CD8-positive, alpha-beta memory T cell (primary cell): ENCODE measurements around the gene GFPT2. TPM values are rescaled to one million over a fixed set of nuclear protein-coding genes. Genes with fewer than 3 reads are reported as not detected.
"Not testable (repeated sequence)": the region's sequence is repeated elsewhere in the genome, so short reads cannot be mapped to it uniquely, and the experiment has no call there.

ENCODE experiments used
- CTCF ChIA-PET: fragments of 350-600 bp; sonication (Branson Sonifier 250); formaldehyde crosslinking; loops from one replicate; lab custom pipeline; 2021; ENCODE audit warnings: antibody characterized with exemption; lab: Charles Lee
- POLR2A ChIA-PET: fragments of 350-600 bp; sonication (Branson Sonifier 250); formaldehyde crosslinking; loops from one replicate; lab custom pipeline; 2021; ENCODE audit warnings: antibody characterized with exemption; lab: Charles Lee
- DNase-seq, 5 donors: peaks; one replicate each; pipeline versions ENCODE4 v3.0.0 to v3.0.0-alpha.2; 2020 to 2022; ENCODE audit warnings: mixed read lengths in 1 of 5
- H3K27ac ChIP-seq: one replicate; pipeline ENCODE4 v1.7.0; 2013; ENCODE audit warnings: low read depth, mild to moderate bottlenecking, low read length, moderate library complexity
- H3K27me3 ChIP-seq: 2 replicates; pipeline ENCODE4 v1.7.0; 2013; ENCODE audit warnings: low read length, mild to moderate bottlenecking; ENCODE audit not compliant: insufficient read depth, poor library complexity, severe bottlenecking
- H3K36me3 ChIP-seq: 2 replicates; pipeline ENCODE4 v1.7.0; 2013; ENCODE audit warnings: mild to moderate bottlenecking, low read length, moderate library complexity; ENCODE audit not compliant: insufficient read depth
- H3K4me1 ChIP-seq: 2 replicates; pipeline ENCODE4 v1.7.0; 2013; ENCODE audit warnings: mild to moderate bottlenecking, low read length, moderate library complexity; ENCODE audit not compliant: insufficient read depth
- H3K4me3 ChIP-seq: 2 replicates; pipeline ENCODE4 v1.7.0; 2013; ENCODE audit warnings: mild to moderate bottlenecking, low read length
- H3K9me3 ChIP-seq: 2 replicates; pipeline ENCODE4 v1.7.0; 2013; ENCODE audit warnings: mild to moderate bottlenecking, low read length
- H3K27ac Mint-ChIP-seq, 8 donors: one replicate each; pipeline ENCODE4 v1.8.0; 2020 to 2021; ENCODE audit warnings: mixed read lengths in 8 of 8, mild to moderate bottlenecking in 6 of 8, inconsistent platforms in 3 of 8, moderate library complexity in 3 of 8
- H3K27me3 Mint-ChIP-seq, 2 donors: one replicate each; pipeline ENCODE4 v1.8.0; 2020 to 2021; ENCODE audit warnings: mixed read lengths in 2 of 2, mild to moderate bottlenecking in 1 of 2, moderate library complexity in 1 of 2
- H3K36me3 Mint-ChIP-seq, 3 donors: one replicate each; pipeline ENCODE4 v1.8.0; 2020 to 2021; ENCODE audit warnings: mixed read lengths in 3 of 3, inconsistent platforms in 1 of 3, mild to moderate bottlenecking in 1 of 3
- H3K4me1 Mint-ChIP-seq, 3 donors: one replicate each; pipeline ENCODE4 v1.8.0; 2020 to 2021; ENCODE audit warnings: mixed read lengths in 3 of 3, inconsistent platforms in 1 of 3, mild to moderate bottlenecking in 1 of 3
- H3K4me3 Mint-ChIP-seq, 7 donors: one replicate each; pipeline ENCODE4 v1.8.0; 2020 to 2021; ENCODE audit warnings: mixed read lengths in 7 of 7, mild to moderate bottlenecking in 6 of 7, moderate library complexity in 4 of 7, inconsistent platforms in 2 of 7
- H3K9me3 Mint-ChIP-seq, 5 donors: one replicate each; pipeline ENCODE4 v1.8.0; 2020 to 2022; ENCODE audit warnings: mixed read lengths in 5 of 5, mild to moderate bottlenecking in 3 of 5, moderate library complexity in 2 of 5, inconsistent platforms in 1 of 5
- polyA plus RNA-seq: library from polyadenylated mRNA; unstranded; fragments of 300-500 nt; fragmentation: Illumina TruSeq; gene quantifications from one replicate; pipeline ENCODE4 v1.2.3, GENCODE V29; 2021
- total RNA-seq, 2 experiments: library from RNA; stranded (reverse); gene quantifications; one replicate each; pipeline ENCODE4 v1.2.3, GENCODE V29; 2021

Gene GFPT2
- total and polyA plus RNA-seq, 3 experiments from 2014 or later: 0.41 to 1.9 (median 1.7) TPM

DNA sequence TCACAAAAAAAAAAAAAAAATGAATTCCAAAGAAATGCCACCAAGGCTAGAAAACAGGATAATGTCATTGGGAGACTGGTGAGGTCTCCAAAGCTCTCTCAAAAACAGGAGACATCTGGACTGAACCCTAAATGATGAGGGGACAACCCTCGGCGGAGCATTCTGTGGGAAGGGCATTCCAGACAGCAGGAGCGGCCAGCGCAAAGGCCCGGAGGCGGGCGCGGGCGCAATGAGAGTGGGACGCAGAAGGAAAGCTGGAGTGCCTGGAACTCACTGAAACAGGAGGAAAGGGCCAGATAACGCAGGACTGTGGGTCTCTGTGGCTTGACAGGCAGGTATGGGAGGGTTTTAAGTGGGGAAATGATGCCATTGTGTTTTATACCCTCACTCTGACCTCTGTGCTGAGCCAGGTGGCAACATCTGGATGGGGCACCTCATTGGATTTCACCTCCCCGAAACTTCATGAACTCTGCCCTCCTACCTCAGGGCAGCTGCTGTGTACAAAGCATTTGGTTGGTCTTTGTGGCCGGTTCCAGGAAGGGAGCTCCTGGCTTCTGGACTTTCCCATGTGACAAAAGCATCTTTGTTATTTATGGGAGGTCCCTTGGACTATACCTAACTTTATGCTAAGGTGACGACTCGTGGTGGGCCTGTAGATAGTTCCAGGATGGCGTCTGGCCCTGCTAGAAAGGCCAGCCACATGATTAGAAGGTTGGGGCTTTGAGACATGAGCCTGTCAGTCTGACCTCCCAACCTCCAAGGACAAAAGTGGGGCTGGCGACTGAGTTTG, 49.7 kb downstream of the GFPT2 start:
- Mint-ChIP-seq H3K27ac (no peak overlapping the region), H3K4me3 (no peak overlapping the region), H3K9me3 (no peaks in the 10 kb centered on the region), H3K36me3 (no peaks in the 10 kb centered on the region), H3K27me3 (peaks cover 3 to 8% of the 10 kb centered on the region in 2 donors), H3K4me1 (no peaks in the 10 kb centered on the region)
- H3K9me3 ChIP-seq: no peaks in the 10 kb centered on the region
- H3K4me3 ChIP-seq: no peak overlapping the region
- H3K4me1 ChIP-seq: no peaks in the 10 kb centered on the region
- H3K27ac ChIP-seq: no peak overlapping the region
- ChIA-PET POLR2A (no interaction called here), CTCF (interaction anchor here (1.7 to 4.5 kb wide), 3 partner anchors 10 to 25 kb away, joined by 5 to 30 read pairs (median 8); no protein-coding TSS in a partner anchor)
- H3K27me3 ChIP-seq: no peaks in the 10 kb centered on the region
- DNase-seq: no peak
- H3K36me3 ChIP-seq: no peaks in the 10 kb centered on the region

DNA sequence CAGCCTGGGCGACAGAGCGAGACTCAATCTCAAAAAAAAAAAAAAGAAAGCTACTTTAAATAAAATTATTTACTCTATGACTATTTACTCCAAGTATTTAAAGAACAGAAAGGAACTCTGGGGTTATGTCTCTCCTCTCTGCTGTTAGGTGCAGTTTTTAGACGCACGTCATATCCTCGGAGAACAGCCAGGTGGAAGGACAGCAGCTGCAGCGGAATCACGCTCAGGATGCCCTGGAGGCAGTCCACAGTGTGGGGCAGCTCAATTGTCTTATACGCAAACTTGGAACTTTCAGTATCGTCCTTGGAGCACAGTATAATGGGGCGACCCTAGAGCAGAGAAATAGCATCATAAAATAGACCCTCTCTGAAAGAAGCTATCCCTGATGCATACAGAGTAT, 50.9 kb downstream of the GFPT2 start:
- no peaks in the 10 kb centered on the region for H3K9me3 ChIP-seq
- ChIA-PET CTCF (interaction anchor here (1.5 kb wide), 1 partner anchor 27 kb away, joined by 4 read pairs; no protein-coding TSS in a partner anchor), POLR2A (interaction anchor here (0.6 kb wide), 1 partner anchor 516 kb away, joined by 3 read pairs; no protein-coding TSS in a partner anchor)
- H3K4me3 ChIP-seq: no peak overlapping the region
- H3K27me3 Mint-ChIP-seq: peaks cover 3 to 8% of the 10 kb centered on the region in 2 donors
- H3K36me3 ChIP-seq: no peaks in the 10 kb centered on the region
- H3K27ac ChIP-seq: no peak overlapping the region
- H3K4me1 Mint-ChIP-seq: no peaks in the 10 kb centered on the region
- H3K27ac Mint-ChIP-seq: peak overlapping the region in 1 of 8 donors; percentile 71
- H3K27me3 ChIP-seq: no peaks in the 10 kb centered on the region
- no peaks in the 10 kb centered on the region for H3K4me1 ChIP-seq
- DNase-seq: no peak
- no peak overlapping the region for H3K4me3 Mint-ChIP-seq
- no peaks in the 10 kb centered on the region for H3K9me3 Mint-ChIP-seq
- no peaks in the 10 kb centered on the region for H3K36me3 Mint-ChIP-seq

DNA sequence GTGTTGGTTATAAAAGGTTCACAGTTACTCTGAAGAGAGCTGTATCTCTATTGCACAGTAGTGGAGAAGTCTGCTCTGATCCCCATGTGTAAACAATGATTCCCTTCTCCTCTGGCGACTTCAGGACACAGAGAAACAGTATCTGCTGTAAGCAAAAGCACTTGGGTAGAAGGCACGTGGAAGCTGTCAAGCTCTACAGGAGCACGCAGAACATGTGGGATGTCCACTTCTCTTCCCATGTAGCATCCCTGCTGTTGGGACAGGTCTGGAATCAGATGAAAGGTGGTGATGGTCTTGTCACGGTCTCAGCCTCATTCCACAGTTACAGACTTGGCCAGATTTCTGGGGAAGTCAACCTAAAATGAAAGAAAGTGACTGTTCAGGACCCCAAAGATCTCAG, 51.9 kb downstream of the GFPT2 start:
- no peak overlapping the region for H3K27ac ChIP-seq
- ChIA-PET POLR2A (no interaction called here), CTCF (interaction anchor here (1.5 to 2.2 kb wide), 2 partner anchors 14 to 28 kb away, joined by 4 to 10 read pairs; no protein-coding TSS in a partner anchor)
- Mint-ChIP-seq H3K4me3 (no peak overlapping the region), H3K27ac (peak overlapping the region in 1 of 8 donors; percentile 23), H3K4me1 (peaks cover 0 to 8% (median 5%) of the 10 kb centered on the region in 3 donors), H3K36me3 (no peaks in the 10 kb centered on the region), H3K9me3 (no peaks in the 10 kb centered on the region), H3K27me3 (peaks cover 3 to 8% of the 10 kb centered on the region in 2 donors)
- no peaks in the 10 kb centered on the region for H3K4me1 ChIP-seq
- no peak for DNase-seq
- no peaks in the 10 kb centered on the region for H3K27me3 ChIP-seq
- no peak overlapping the region for H3K4me3 ChIP-seq
- H3K9me3 ChIP-seq: no peaks in the 10 kb centered on the region
- no peaks in the 10 kb centered on the region for H3K36me3 ChIP-seq

DNA sequence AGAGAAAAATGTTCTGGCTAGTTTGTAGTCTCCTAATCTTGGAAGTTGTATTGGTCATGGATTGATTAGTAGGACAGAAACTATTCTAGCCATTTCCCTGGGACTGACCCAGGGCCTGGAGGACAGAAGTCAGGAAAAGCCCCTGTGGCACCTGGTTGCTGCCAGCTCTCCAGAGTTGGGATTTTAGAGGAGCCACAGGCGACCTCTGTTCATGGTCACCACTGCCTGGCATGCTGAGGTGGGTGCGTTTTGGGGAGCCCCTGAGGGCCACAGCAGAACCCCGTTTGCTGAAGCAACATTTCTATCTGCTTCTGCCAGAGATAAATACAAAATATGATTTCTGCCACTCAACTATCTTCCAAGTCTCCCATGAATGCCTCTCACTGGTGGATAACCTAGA, 53.6 kb downstream of the GFPT2 start:
- Mint-ChIP-seq H3K9me3 (no peaks in the 10 kb centered on the region), H3K4me1 (peaks cover 0 to 18% (median 11%) of the 10 kb centered on the region in 3 donors), H3K27ac (peak overlapping the region in 1 of 8 donors; percentile 36), H3K27me3 (peaks cover 2 to 8% of the 10 kb centered on the region in 2 donors), H3K36me3 (no peaks in the 10 kb centered on the region), H3K4me3 (no peak overlapping the region)
- no peak overlapping the region for H3K27ac ChIP-seq
- no peak overlapping the region for H3K4me3 ChIP-seq
- CTCF ChIA-PET: interaction anchor here (2.2 kb wide), 1 partner anchor 16 kb away, joined by 10 read pairs; no protein-coding TSS in a partner anchor
- H3K9me3 ChIP-seq: no peaks in the 10 kb centered on the region
- no peaks in the 10 kb centered on the region for H3K27me3 ChIP-seq
- POLR2A ChIA-PET: no interaction called here
- no peaks in the 10 kb centered on the region for H3K4me1 ChIP-seq
- no peaks in the 10 kb centered on the region for H3K36me3 ChIP-seq
- DNase-seq: no peak

DNA sequence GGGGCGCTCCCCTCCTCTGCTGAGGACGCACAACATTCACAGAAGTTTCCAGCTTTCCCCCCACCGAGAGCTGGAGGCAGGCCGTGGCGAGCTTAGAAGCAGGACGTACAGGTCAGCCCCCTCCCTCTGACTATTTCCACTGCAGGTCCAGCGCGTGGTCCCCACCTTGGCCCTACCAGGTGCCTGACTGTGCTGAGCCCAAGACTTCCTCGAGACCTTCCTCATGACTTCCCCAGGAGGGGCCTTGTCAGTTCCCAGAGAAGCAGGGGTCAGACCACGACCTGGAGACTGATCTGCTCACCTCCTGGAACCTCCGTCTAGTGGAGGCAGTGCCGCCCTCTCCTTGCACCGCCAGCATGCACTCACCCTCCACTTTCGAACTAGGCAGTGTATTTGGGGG, 54.1 kb downstream of the GFPT2 start:
- H3K9me3 ChIP-seq, H3K4me3 ChIP-seq, H3K36me3 Mint-ChIP-seq, H3K36me3 ChIP-seq, DNase-seq, POLR2A ChIA-PET, H3K9me3 Mint-ChIP-seq, H3K4me3 Mint-ChIP-seq, H3K27me3 ChIP-seq, H3K4me1 ChIP-seq, H3K27me3 Mint-ChIP-seq, H3K27ac ChIP-seq, CTCF ChIA-PET: not testable (repeated sequence)
- Mint-ChIP-seq H3K4me1 (peaks cover 0 to 23% (median 11%) of the 10 kb centered on the region in 3 donors), H3K27ac (peak overlapping the region in 1 of 8 donors; percentile 36)

DNA sequence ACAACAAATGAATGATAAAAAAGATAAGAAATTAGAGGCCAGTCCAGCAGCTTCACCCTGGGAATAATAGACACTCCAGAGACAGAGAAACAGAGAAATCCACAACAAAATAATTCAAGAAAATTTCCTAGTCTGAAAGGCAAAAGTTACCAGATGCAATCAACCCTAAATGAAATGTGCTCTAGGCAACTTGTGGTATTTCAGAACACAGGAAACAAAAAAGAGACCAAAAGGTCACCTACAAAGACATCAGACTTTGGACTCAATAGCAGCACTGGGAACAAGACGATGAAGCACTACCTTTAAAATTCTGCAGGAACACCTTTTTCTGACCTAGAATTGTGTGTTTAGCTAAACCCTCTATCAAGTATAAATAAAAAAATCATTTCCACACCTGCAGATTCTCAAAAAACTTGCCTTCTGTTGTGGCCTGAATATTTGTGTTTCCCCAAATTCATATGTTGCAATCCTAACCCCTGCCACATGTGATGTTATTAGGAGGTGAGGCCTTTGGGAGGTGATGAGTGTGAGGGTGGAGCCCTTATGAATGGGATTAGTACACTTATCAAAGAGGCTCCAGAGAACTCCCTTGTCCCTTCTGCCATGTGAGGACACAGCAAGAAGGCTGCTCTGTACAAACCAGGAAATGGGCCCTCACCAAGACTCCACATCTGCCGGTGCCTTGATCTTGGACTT, 55.4 kb downstream of the GFPT2 start:
- Mint-ChIP-seq H3K4me1 (peaks cover 11 to 36% (median 24%) of the 10 kb centered on the region in 3 donors), H3K27me3 (peaks cover 3 to 8% of the 10 kb centered on the region in 2 donors), H3K36me3 (peaks cover 0 to 3% (median 1%) of the 10 kb centered on the region in 3 donors), H3K27ac (peak overlapping the region in 2 of 8 donors; percentile 11 to 46), H3K9me3 (no peaks in the 10 kb centered on the region), H3K4me3 (peak overlapping the region in 1 of 7 donors; percentile 44)
- H3K27me3 ChIP-seq: no peaks in the 10 kb centered on the region
- H3K36me3 ChIP-seq: no peaks in the 10 kb centered on the region
- no peak for DNase-seq
- H3K4me3 ChIP-seq: no peak overlapping the region
- peaks cover 11% of the 10 kb centered on the region for H3K4me1 ChIP-seq
- no peaks in the 10 kb centered on the region for H3K9me3 ChIP-seq
- H3K27ac ChIP-seq: no peak overlapping the region
- POLR2A ChIA-PET: no interaction called here
- CTCF ChIA-PET: interaction anchor here (9.2 kb wide), 1 partner anchor 16 kb away, joined by 133 read pairs; no protein-coding TSS in a partner anchor

DNA sequence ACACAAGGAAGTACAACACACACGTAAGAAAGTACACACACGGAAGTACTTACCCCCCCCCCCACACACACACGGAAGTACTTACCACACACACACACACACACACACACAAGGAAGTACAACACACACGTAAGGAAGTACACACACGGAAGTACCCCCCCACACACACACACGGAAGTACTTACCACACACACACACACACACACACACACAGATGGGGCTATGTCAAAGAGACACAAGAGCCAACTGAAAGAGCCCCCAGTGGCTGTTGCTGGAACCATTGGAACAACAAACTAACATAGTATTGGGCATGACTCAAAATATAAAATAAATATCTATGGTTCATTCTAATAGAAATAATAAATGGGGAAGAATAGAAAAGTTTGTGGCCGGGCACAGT, 56.4 kb downstream of the GFPT2 start:
- H3K4me1 ChIP-seq: peaks cover 11% of the 10 kb centered on the region
- H3K36me3 ChIP-seq: no peaks in the 10 kb centered on the region
- no peaks in the 10 kb centered on the region for H3K9me3 ChIP-seq
- POLR2A ChIA-PET: no interaction called here
- Mint-ChIP-seq H3K9me3 (no peaks in the 10 kb centered on the region), H3K4me3 (peak overlapping the region in 1 of 7 donors; percentile 33), H3K36me3 (peaks cover 0 to 6% (median 1%) of the 10 kb centered on the region in 3 donors), H3K27me3 (peaks cover 3 to 4% of the 10 kb centered on the region in 2 donors), H3K4me1 (peaks cover 14 to 40% (median 27%) of the 10 kb centered on the region in 3 donors), H3K27ac (peak overlapping the region in 4 of 8 donors; percentile 24 to 95 (median 66))
- no peaks in the 10 kb centered on the region for H3K27me3 ChIP-seq
- no peak for DNase-seq
- CTCF ChIA-PET: interaction anchor here (1.6 to 9.2 kb wide), 2 partner anchors 17 to 174 kb away, joined by 7 to 133 read pairs; no protein-coding TSS in a partner anchor
- no peak overlapping the region for H3K27ac ChIP-seq
- H3K4me3 ChIP-seq: no peak overlapping the region
